GM23338 (cell line): ENCODE data around the gene MITF. TPM values are rescaled to one million over a fixed set of nuclear protein-coding genes. Genes with fewer than 3 reads are reported as not detected.

Source experiments
- ATAC-seq: fragments of 200-7000 bp; cut with Tn5 transposase; 3 replicates; pipeline ENCODE4 v1.9.1; 2020
- DNase-seq: peaks from one replicate; pipeline ENCODE4 v3.0.0-alpha.2; 2015; ENCODE audit warnings: low spot score
- H2AFZ ChIP-seq: fragments of 200-600 bp; sonication (generic); 2 replicates; pipeline ENCODE4 v1.8.0; 2016; ENCODE audit warnings: antibody characterized with exemption, mild to moderate bottlenecking, moderate library complexity
- H3F3A ChIP-seq: fragments of 200-600 bp; sonication (generic); replicated peaks from 2 replicates; pipeline ENCODE4 v1.8.0; 2017; ENCODE audit warnings: antibody characterized with exemption, mixed run types, low read depth
- H3K27ac ChIP-seq: fragments of 200-600 bp; sonication (generic); 2 replicates; pipeline ENCODE4 v1.6.1; 2016; ENCODE audit warnings: low read depth
- H3K27me3 ChIP-seq: fragments of 200-600 bp; sonication (generic); 2 replicates; pipeline ENCODE4 v1.8.0; 2016; ENCODE audit warnings: mild to moderate bottlenecking, mixed run types, moderate library complexity; ENCODE audit not compliant: insufficient read depth
- H3K36me3 ChIP-seq: fragments of 200-600 bp; sonication (generic); 2 replicates; pipeline ENCODE4 v1.8.0; 2016; ENCODE audit warnings: mild to moderate bottlenecking; ENCODE audit not compliant: insufficient read depth
- H3K4me1 ChIP-seq: fragments of 200-600 bp; sonication (generic); 2 replicates; pipeline ENCODE4 v1.8.0; 2016; ENCODE audit warnings: mild to moderate bottlenecking, moderate library complexity; ENCODE audit not compliant: insufficient read depth
- H3K4me2 ChIP-seq: fragments of 200-600 bp; sonication (generic); 2 replicates; pipeline ENCODE4 v1.7.1; 2017; ENCODE audit warnings: mixed run types
- H3K4me3 ChIP-seq: fragments of 200-600 bp; sonication (generic); 2 replicates; pipeline ENCODE4 v1.6.1; 2016; ENCODE audit warnings: mixed run types
- H3K79me2 ChIP-seq: fragments of 200-600 bp; sonication (generic); replicated peaks from 2 replicates; pipeline ENCODE4 v1.8.0; 2017; ENCODE audit warnings: mild to moderate bottlenecking; ENCODE audit not compliant: insufficient read depth
- H3K9me2 ChIP-seq: fragments of 200-600 bp; sonication (generic); 2 replicates; pipeline ENCODE4 v1.8.0; 2017; ENCODE audit not compliant: insufficient read depth
- H4K20me1 ChIP-seq: fragments of 200-600 bp; sonication (generic); replicated peaks from 2 replicates; pipeline ENCODE4 v1.8.0; 2017; ENCODE audit warnings: mild to moderate bottlenecking; ENCODE audit not compliant: insufficient read depth
- H3K27ac Mint-ChIP-seq: 2 replicates; pipeline ENCODE4 v1.8.0; 2020; ENCODE audit warnings: inconsistent platforms, mild to moderate bottlenecking, moderate library complexity, mixed read lengths
- H3K27me3 Mint-ChIP-seq: 3 replicates; pipeline ENCODE4 v1.8.0; 2022; ENCODE audit warnings: low read depth, mild to moderate bottlenecking, moderate library complexity, mixed read lengths, inconsistent platforms; ENCODE audit not compliant: insufficient read depth, poor library complexity
- H3K36me3 Mint-ChIP-seq: 3 replicates; pipeline ENCODE4 v1.8.0; 2021; ENCODE audit warnings: low read depth, mild to moderate bottlenecking, inconsistent platforms, moderate library complexity, mixed read lengths
- H3K4me1 Mint-ChIP-seq: 3 replicates; pipeline ENCODE4 v1.8.0; 2020; ENCODE audit warnings: mild to moderate bottlenecking, inconsistent platforms, mixed read lengths
- H3K4me3 Mint-ChIP-seq: 3 replicates; pipeline ENCODE4 v1.8.0; 2021; ENCODE audit warnings: moderate library complexity, mild to moderate bottlenecking, inconsistent platforms, mixed read lengths
- H3K9me3 Mint-ChIP-seq: 3 replicates; pipeline ENCODE4 v1.8.0; 2020; ENCODE audit warnings: moderate library complexity, mild to moderate bottlenecking, inconsistent platforms, mixed read lengths
- CREB1 ChIP-seq: fragments of 250-450 bp; sonication (Bioruptor Pico); IDR thresholded peaks from 2 replicates; pipeline ENCODE4 v1.5.0; 2020; ENCODE audit warnings: low read depth, mild to moderate bottlenecking, moderate library complexity
- EZH2 ChIP-seq: fragments of 200-600 bp; sonication (generic); IDR thresholded peaks from one replicate; pipeline ENCODE4 v1.8.0; 2017; ENCODE audit warnings: antibody characterized with exemption, mild to moderate bottlenecking, low read depth; ENCODE audit not compliant: unreplicated experiment
- EZH2phosphoT487 ChIP-seq: fragments of 200-600 bp; sonication (generic); IDR thresholded peaks from one replicate; pipeline ENCODE4 v1.8.1; 2018; ENCODE audit warnings: antibody characterized with exemption; ENCODE audit not compliant: unreplicated experiment
- JUNB ChIP-seq: IDR thresholded peaks from one replicate; pipeline ENCODE4 v1.6.1; 2016; ENCODE audit warnings: antibody characterized with exemption; ENCODE audit not compliant: unreplicated experiment
- POLR2AphosphoS5 ChIP-seq: IDR thresholded peaks from 2 replicates; pipeline ENCODE4 v1.6.1; 2016; ENCODE audit warnings: antibody characterized with exemption, low read depth
- STAT1 ChIP-seq: IDR thresholded peaks from one replicate; pipeline ENCODE4 v1.6.1; 2016; ENCODE audit warnings: antibody characterized with exemption; ENCODE audit not compliant: unreplicated experiment
- polyA plus RNA-seq: library from polyadenylated mRNA; unstranded; fragments of >200 nt; fragmentation: Nextera tagmentation; extraction: Ambion mirVana; gene quantifications from 2 replicates; pipeline ENCODE4 v1.2.1, GENCODE V29; 2016
- total RNA-seq: library from RNA; depleted of rRNA; stranded (reverse); fragments of >200 nt; shearing (Covaris generic); gene quantifications from 2 replicates; pipeline ENCODE4 v1.2.3, GENCODE V29; 2014
- TF ChIP-seq, protein P1 (sequence below): IDR thresholded peaks from one replicate; pipeline ENCODE4 v1.6.1; 2018; ENCODE audit warnings: antibody characterized with exemption; ENCODE audit not compliant: unreplicated experiment
- TF ChIP-seq, protein P2 (sequence below): fragments of 250-450 bp; sonication (Bioruptor Pico); IDR thresholded peaks from 2 replicates; pipeline ENCODE4 v1.5.0; 2020; ENCODE audit warnings: mild to moderate bottlenecking, moderate library complexity

MITF gene
- total and polyA plus RNA-seq, 2 experiments from 2014 or later, result 1.9 to 2.4 TPM

DNA sequence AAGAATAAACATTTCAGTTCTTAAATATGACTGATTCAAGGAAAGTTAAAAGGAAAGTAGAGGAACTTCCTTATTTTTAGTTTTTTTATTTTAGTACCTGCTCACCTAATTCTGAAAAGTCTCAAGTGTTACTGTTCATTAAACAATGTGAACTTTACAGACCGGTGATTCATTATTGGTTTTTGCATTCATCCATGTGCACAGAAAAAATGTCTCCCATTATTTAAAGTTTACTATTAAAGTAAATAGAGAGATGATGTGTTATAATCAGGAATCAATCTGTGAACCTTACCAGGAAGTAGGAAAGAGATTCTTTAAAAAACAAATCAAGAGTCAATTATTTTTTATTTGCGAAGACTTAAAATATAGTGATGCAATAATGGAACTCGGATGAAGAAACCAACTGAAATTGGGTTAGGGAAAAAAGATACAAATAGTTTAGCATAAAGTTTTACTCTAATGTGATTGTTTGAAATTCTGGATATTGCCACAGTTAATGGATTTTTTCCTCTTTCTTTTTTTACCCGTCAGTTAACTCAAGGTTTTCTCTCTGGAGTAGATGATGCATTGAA, 140.9 kb downstream of the MITF start:
- H3K9me3 Mint-ChIP-seq, result no peaks in the 10 kb centered on the region
- Histone ChIP-seq H3K4me2 (no peak overlapping the region), H3K4me1 (peaks cover 10% of the 10 kb centered on the region; the same call in 1 of the 2 replicates), H3K36me3 (no peaks in the 10 kb centered on the region), H3K79me2 (no peaks in the 10 kb centered on the region), H3F3A (no peaks in the 10 kb centered on the region), H3K27ac (no peak overlapping the region), H2AFZ (no peak overlapping the region), H3K4me3 (no peak overlapping the region), H3K27me3 (no peaks in the 10 kb centered on the region), H3K9me2 (no peaks in the 10 kb centered on the region), H4K20me1 (no peaks in the 10 kb centered on the region)
- no peak overlapping the region for H3K27ac Mint-ChIP-seq
- ATAC-seq, result no peak
- TF ChIP-seq, protein P1, sequence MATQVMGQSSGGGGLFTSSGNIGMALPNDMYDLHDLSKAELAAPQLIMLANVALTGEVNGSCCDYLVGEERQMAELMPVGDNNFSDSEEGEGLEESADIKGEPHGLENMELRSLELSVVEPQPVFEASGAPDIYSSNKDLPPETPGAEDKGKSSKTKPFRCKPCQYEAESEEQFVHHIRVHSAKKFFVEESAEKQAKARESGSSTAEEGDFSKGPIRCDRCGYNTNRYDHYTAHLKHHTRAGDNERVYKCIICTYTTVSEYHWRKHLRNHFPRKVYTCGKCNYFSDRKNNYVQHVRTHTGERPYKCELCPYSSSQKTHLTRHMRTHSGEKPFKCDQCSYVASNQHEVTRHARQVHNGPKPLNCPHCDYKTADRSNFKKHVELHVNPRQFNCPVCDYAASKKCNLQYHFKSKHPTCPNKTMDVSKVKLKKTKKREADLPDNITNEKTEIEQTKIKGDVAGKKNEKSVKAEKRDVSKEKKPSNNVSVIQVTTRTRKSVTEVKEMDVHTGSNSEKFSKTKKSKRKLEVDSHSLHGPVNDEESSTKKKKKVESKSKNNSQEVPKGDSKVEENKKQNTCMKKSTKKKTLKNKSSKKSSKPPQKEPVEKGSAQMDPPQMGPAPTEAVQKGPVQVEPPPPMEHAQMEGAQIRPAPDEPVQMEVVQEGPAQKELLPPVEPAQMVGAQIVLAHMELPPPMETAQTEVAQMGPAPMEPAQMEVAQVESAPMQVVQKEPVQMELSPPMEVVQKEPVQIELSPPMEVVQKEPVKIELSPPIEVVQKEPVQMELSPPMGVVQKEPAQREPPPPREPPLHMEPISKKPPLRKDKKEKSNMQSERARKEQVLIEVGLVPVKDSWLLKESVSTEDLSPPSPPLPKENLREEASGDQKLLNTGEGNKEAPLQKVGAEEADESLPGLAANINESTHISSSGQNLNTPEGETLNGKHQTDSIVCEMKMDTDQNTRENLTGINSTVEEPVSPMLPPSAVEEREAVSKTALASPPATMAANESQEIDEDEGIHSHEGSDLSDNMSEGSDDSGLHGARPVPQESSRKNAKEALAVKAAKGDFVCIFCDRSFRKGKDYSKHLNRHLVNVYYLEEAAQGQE, result no peak
- no peak for TF ChIP-seq POLR2AphosphoS5
- H3K36me3 Mint-ChIP-seq, result no peaks in the 10 kb centered on the region
- DNase-seq, result no peak
- H3K27me3 Mint-ChIP-seq, result no peaks in the 10 kb centered on the region
- H3K4me3 Mint-ChIP-seq, result no peak overlapping the region
- peaks cover 16% of the 10 kb centered on the region for H3K4me1 Mint-ChIP-seq

DNA sequence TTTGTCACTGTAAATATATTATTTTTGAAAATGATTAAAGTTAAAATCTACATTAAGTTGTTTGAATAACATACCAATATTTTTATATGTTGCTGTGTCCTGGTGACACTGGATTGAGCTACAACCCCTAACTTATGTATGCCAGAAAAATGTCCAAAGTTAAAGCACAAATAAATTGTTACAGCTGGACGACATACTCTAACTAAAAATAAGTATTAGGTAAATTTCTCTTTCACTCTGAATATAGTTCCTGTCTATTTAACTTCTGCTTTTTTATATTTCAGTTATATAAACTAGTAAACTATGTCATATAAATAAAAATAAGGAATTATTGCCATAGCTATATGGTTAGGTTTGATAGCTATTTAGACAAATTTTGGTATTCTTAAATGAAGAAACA, 141.8 kb downstream of the MITF start:
- Histone ChIP-seq H3K27ac (no peak overlapping the region), H4K20me1 (no peaks in the 10 kb centered on the region), H3K4me3 (no peak overlapping the region), H3K79me2 (no peaks in the 10 kb centered on the region), H3F3A (no peaks in the 10 kb centered on the region), H3K36me3 (no peaks in the 10 kb centered on the region), H3K4me1 (peaks cover 10% of the 10 kb centered on the region; the same call in 1 of the 2 replicates), H3K4me2 (no peak overlapping the region), H2AFZ (no peak overlapping the region), H3K27me3 (no peaks in the 10 kb centered on the region), H3K9me2 (no peaks in the 10 kb centered on the region)
- DNase-seq, result no peak
- peaks cover 16% of the 10 kb centered on the region for H3K4me1 Mint-ChIP-seq
- H3K27ac Mint-ChIP-seq, result no peak overlapping the region
- no peaks in the 10 kb centered on the region for H3K27me3 Mint-ChIP-seq
- H3K36me3 Mint-ChIP-seq, result no peaks in the 10 kb centered on the region
- no peak for ATAC-seq
- H3K4me3 Mint-ChIP-seq, result no peak overlapping the region
- H3K9me3 Mint-ChIP-seq, result no peaks in the 10 kb centered on the region
- TF ChIP-seq EZH2phosphoT487 (no peak), POLR2AphosphoS5 (no peak), STAT1 (no peak), CREB1 (CRISPR knock-in tag) (no peak), JUNB (no peak), EZH2 (no peak)
- TF ChIP-seq, protein P1, result no peak
- TF ChIP-seq, protein P2, sequence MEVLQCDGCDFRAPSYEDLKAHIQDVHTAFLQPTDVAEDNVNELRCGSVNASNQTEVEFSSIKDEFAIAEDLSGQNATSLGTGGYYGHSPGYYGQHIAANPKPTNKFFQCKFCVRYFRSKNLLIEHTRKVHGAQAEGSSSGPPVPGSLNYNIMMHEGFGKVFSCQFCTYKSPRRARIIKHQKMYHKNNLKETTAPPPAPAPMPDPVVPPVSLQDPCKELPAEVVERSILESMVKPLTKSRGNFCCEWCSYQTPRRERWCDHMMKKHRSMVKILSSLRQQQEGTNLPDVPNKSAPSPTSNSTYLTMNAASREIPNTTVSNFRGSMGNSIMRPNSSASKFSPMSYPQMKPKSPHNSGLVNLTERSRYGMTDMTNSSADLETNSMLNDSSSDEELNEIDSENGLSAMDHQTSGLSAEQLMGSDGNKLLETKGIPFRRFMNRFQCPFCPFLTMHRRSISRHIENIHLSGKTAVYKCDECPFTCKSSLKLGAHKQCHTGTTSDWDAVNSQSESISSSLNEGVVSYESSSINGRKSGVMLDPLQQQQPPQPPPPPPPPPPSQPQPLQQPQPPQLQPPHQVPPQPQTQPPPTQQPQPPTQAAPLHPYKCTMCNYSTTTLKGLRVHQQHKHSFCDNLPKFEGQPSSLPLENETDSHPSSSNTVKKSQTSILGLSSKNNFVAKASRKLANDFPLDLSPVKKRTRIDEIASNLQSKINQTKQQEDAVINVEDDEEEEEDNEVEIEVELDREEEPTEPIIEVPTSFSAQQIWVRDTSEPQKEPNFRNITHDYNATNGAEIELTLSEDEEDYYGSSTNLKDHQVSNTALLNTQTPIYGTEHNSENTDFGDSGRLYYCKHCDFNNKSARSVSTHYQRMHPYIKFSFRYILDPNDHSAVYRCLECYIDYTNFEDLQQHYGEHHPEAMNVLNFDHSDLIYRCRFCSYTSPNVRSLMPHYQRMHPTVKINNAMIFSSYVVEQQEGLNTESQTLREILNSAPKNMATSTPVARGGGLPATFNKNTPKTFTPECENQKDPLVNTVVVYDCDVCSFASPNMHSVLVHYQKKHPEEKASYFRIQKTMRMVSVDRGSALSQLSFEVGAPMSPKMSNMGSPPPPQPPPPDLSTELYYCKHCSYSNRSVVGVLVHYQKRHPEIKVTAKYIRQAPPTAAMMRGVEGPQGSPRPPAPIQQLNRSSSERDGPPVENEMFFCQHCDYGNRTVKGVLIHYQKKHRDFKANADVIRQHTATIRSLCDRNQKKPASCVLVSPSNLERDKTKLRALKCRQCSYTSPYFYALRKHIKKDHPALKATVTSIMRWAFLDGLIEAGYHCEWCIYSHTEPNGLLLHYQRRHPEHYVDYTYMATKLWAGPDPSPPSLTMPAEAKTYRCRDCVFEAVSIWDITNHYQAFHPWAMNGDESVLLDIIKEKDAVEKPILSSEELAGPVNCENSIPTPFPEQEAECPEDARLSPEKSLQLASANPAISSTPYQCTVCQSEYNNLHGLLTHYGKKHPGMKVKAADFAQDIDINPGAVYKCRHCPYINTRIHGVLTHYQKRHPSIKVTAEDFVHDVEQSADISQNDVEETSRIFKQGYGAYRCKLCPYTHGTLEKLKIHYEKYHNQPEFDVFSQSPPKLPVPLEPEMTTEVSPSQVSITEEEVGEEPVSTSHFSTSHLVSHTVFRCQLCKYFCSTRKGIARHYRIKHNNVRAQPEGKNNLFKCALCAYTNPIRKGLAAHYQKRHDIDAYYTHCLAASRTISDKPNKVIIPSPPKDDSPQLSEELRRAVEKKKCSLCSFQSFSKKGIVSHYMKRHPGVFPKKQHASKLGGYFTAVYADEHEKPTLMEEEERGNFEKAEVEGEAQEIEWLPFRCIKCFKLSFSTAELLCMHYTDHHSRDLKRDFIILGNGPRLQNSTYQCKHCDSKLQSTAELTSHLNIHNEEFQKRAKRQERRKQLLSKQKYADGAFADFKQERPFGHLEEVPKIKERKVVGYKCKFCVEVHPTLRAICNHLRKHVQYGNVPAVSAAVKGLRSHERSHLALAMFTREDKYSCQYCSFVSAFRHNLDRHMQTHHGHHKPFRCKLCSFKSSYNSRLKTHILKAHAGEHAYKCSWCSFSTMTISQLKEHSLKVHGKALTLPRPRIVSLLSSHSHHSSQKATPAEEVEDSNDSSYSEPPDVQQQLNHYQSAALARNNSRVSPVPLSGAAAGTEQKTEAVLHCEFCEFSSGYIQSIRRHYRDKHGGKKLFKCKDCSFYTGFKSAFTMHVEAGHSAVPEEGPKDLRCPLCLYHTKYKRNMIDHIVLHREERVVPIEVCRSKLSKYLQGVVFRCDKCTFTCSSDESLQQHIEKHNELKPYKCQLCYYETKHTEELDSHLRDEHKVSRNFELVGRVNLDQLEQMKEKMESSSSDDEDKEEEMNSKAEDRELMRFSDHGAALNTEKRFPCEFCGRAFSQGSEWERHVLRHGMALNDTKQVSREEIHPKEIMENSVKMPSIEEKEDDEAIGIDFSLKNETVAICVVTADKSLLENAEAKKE, result no peak
